Fibroblast of lung (primary cell): ENCODE results near the gene WNT9A. TPM values are rescaled to one million over a fixed set of nuclear protein-coding genes. Genes with fewer than 3 reads are reported as not detected.

Source experiments
- DNase-seq, 2 donors: peaks; one replicate each; pipeline versions ENCODE4 v3.0.0 to v3.0.0-alpha.2; 2010; ENCODE audit warnings: low read depth in 2 of 2
- H2AFZ ChIP-seq: 2 replicates; pipeline ENCODE4 v1.5.1; 2012; ENCODE audit warnings: low read length, control low read depth, inconsistent platforms
- H3K27ac ChIP-seq: 2 replicates; pipeline ENCODE4 v1.5.1; 2011; ENCODE audit warnings: low read length, control low read depth; ENCODE audit not compliant: insufficient read depth
- H3K27me3 ChIP-seq: 2 replicates; pipeline ENCODE4 v1.5.1; 2011; ENCODE audit warnings: mild to moderate bottlenecking, low read length; ENCODE audit not compliant: control insufficient read depth, insufficient read depth
- H3K36me3 ChIP-seq: 2 replicates; pipeline ENCODE4 v1.5.1; 2011; ENCODE audit warnings: low read length; ENCODE audit not compliant: control insufficient read depth, insufficient read depth
- H3K4me1 ChIP-seq: 2 replicates; pipeline ENCODE4 v1.5.1; 2011; ENCODE audit warnings: low read length; ENCODE audit not compliant: control insufficient read depth, insufficient read depth; ENCODE audit errors: extremely low read depth
- H3K4me2 ChIP-seq: 2 replicates; pipeline ENCODE4 v1.5.1; 2011; ENCODE audit warnings: low read length, control low read depth; ENCODE audit not compliant: insufficient read depth; ENCODE audit errors: extremely low read depth
- H3K4me3 ChIP-seq, 4 experiments: fragments of 200-600 bp in 1 of 4; sonication (generic) in 1 of 4; replicated peaks in 1 of 4; 2 replicates each; pipeline ENCODE4 v1.5.1; 2011 to 2016; ENCODE audit warnings: low read length in 4 of 4, low read depth in 3 of 4, mild to moderate bottlenecking in 3 of 4, control low read depth in 2 of 4, inconsistent platforms in 1 of 4, mixed read lengths in 1 of 4; ENCODE audit not compliant: insufficient read depth in 1 of 4; ENCODE audit errors: control extremely low read depth in 1 of 4
- H3K79me2 ChIP-seq: 2 replicates; pipeline ENCODE4 v1.5.1; 2012; ENCODE audit warnings: mild to moderate bottlenecking, low read length, inconsistent platforms; ENCODE audit not compliant: control insufficient read depth, insufficient read depth
- H3K9ac ChIP-seq: 2 replicates; pipeline ENCODE4 v1.5.1; 2011; ENCODE audit warnings: mild to moderate bottlenecking, low read length, control low read depth; ENCODE audit not compliant: insufficient read depth
- H3K9me3 ChIP-seq: 2 replicates; pipeline ENCODE4 v1.5.1; 2012; ENCODE audit warnings: low read depth, low read length; ENCODE audit not compliant: control insufficient read depth, insufficient read depth
- H4K20me1 ChIP-seq: 2 replicates; pipeline ENCODE4 v1.5.1; 2011; ENCODE audit warnings: low read length; ENCODE audit not compliant: control insufficient read depth, insufficient read depth; ENCODE audit errors: extremely low read depth
- EZH2 ChIP-seq: IDR thresholded peaks from 2 replicates; pipeline ENCODE4 v1.5.1; 2012; ENCODE audit warnings: low read length, control low read depth, mild to moderate bottlenecking; ENCODE audit errors: missing control alignments
- polyA plus RNA-seq, 2 donors: library from polyadenylated mRNA; depleted of rRNA in 1 of 2; stranded (reverse) in 1 of 2; unstranded in 1 of 2; fragments of >200 nt; gene quantifications; 2 replicates each; pipeline ENCODE4 v1.2.1, GENCODE V29; 2011 to 2012; ENCODE audit warnings: missing spikeins in 1 of 2
- total RNA-seq: library from RNA; depleted of rRNA; stranded (reverse); fragments of >200 nt; gene quantifications from 2 replicates; pipeline ENCODE4 v1.2.1, GENCODE V29; 2014
- TF ChIP-seq, protein P1 (sequence below), 2 donors: IDR thresholded peaks in 1 of 2; conservative IDR thresholded peaks in 1 of 2; 1 replicate in 1 of 2; 2 replicates in 1 of 2; pipeline ENCODE4 v1.5.1; 2011 to 2012; ENCODE audit warnings: low read length in 2 of 2, control low read depth in 1 of 2, inconsistent platforms in 1 of 2, low read depth in 1 of 2, mild to moderate bottlenecking in 1 of 2

WNT9A gene
- total and polyA plus RNA-seq, 2 donors (not counting 1 experiment from before 2014, with no cell fraction given), result 1.0 to 5.3 TPM

GRCh38 chr1:227934476-227935313, 13.0 kb downstream of the WNT9A start:
- DNase-seq, result peak; percentile 39 to 86
- Histone ChIP-seq H3K9ac (no peak overlapping the region), H3K79me2 (no peaks in the 10 kb centered on the region), H3K4me3 (no peak overlapping the region), H3K36me3 (no peaks in the 10 kb centered on the region), H3K9me3 (peaks cover 2% of the 10 kb centered on the region), H3K27me3 (no peaks in the 10 kb centered on the region), H3K4me2 (no peak overlapping the region), H3K4me1 (no peaks in the 10 kb centered on the region), H2AFZ (no peak overlapping the region), H3K27ac (peak overlapping the region; percentile 38), H4K20me1 (no peaks in the 10 kb centered on the region)
- TF ChIP-seq, protein P1, sequence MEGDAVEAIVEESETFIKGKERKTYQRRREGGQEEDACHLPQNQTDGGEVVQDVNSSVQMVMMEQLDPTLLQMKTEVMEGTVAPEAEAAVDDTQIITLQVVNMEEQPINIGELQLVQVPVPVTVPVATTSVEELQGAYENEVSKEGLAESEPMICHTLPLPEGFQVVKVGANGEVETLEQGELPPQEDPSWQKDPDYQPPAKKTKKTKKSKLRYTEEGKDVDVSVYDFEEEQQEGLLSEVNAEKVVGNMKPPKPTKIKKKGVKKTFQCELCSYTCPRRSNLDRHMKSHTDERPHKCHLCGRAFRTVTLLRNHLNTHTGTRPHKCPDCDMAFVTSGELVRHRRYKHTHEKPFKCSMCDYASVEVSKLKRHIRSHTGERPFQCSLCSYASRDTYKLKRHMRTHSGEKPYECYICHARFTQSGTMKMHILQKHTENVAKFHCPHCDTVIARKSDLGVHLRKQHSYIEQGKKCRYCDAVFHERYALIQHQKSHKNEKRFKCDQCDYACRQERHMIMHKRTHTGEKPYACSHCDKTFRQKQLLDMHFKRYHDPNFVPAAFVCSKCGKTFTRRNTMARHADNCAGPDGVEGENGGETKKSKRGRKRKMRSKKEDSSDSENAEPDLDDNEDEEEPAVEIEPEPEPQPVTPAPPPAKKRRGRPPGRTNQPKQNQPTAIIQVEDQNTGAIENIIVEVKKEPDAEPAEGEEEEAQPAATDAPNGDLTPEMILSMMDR (conservative IDR thresholded peaks at IDR 0.05 in 1 of 2, IDR thresholded peaks at IDR 0.05 in 1 of 2; ENCODE audit: low read depth in 1 of 2, low read length in 2 of 2), result no peak
- no peak for TF ChIP-seq EZH2

DNA sequence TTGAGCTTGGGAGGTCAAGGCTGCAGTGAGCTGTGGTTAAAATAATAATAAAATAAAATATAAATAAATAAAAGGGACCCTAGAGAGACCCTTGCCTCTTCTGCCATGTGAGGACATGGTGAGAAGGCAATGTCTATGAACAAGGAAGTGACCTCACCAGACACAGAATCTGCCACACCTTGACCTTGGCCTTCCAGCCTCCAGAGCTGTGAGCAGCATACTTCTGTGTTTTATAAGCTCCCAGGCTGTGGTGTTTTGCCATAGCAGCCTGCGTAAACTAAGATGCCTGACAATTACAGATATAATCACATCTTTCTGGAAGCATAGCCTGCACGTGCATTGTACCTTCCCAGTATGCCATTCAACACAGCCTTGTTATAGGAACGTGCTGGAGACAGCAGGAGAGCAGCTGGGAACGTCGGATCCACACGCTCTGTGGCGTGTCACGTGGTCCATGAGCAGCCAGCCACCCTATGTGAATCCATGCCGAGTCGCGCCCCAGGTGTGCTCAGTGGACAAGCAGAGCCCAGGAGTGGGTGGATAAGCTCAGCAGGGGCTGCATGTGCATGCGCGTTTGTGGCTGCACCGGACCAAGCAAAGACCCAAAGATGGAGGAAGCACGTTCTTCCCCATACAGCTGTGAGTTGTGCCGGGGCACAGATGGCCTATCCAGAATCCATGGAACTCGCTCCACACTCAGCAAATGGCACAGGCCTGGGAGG, 17.8 kb downstream of the WNT9A start:
- no peaks in the 10 kb centered on the region for H3K79me2 ChIP-seq
- TF ChIP-seq, protein P1 (conservative IDR thresholded peaks at IDR 0.05 in 1 of 2, IDR thresholded peaks at IDR 0.05 in 1 of 2; ENCODE audit: low read depth in 1 of 2, low read length in 2 of 2), result no peak
- TF ChIP-seq EZH2, result no peak

GRCh38 chr1:227928811-227929375, 18.8 kb downstream of the WNT9A start:
- DNase-seq, result no peak
- H3K4me2 ChIP-seq, result no peak overlapping the region
- H3K9ac ChIP-seq, result no peak overlapping the region
- no peaks in the 10 kb centered on the region for H3K36me3 ChIP-seq
- no peak for TF ChIP-seq EZH2
- TF ChIP-seq, protein P1 (conservative IDR thresholded peaks at IDR 0.05 in 1 of 2, IDR thresholded peaks at IDR 0.05 in 1 of 2; ENCODE audit: low read depth in 1 of 2, low read length in 2 of 2), result no peak
- H3K27ac ChIP-seq, result no peak overlapping the region
- H3K27me3 ChIP-seq, result no peaks in the 10 kb centered on the region
- no peaks in the 10 kb centered on the region for H3K4me1 ChIP-seq
- no peaks in the 10 kb centered on the region for H4K20me1 ChIP-seq
- no peak overlapping the region for H3K4me3 ChIP-seq
- no peak overlapping the region for H2AFZ ChIP-seq
- no peaks in the 10 kb centered on the region for H3K79me2 ChIP-seq
- H3K9me3 ChIP-seq, result no peaks in the 10 kb centered on the region

More for the DNA sequence above, 17.8 kb downstream of the WNT9A start:
- Histone ChIP-seq H3K4me1 (no peaks in the 10 kb centered on the region), H3K9ac (no peak overlapping the region), H3K4me3 (no peak overlapping the region), H3K4me2 (no peak overlapping the region), H4K20me1 (no peaks in the 10 kb centered on the region), H3K27ac (no peak overlapping the region), H3K36me3 (no peaks in the 10 kb centered on the region), H3K9me3 (no peaks in the 10 kb centered on the region), H3K27me3 (no peaks in the 10 kb centered on the region), H2AFZ (no peak overlapping the region)
- DNase-seq, result no peak
